K562 (cell line): ENCODE measurements around the gene UPF2. TPM values are rescaled to one million over a fixed set of nuclear protein-coding genes. Genes with fewer than 3 reads are reported as not detected.

Experiments
- FOXP4 ChIP-seq: sonication (generic); formaldehyde crosslinking; IDR thresholded peaks from 2 replicates; pipeline ENCODE4 v1.8.0; 2022; ENCODE audit warnings: mild to moderate bottlenecking, missing genetic modification reagents, borderline replicate concordance
- HNRNPUL1 ChIP-seq: fragments of 200-400 bp; formaldehyde crosslinking; IDR thresholded peaks from 2 replicates; pipeline ENCODE4 v1.6.1; 2017; ENCODE audit warnings: low read length
- NEUROD1 ChIP-seq: fragments of 150-350 bp; IDR thresholded peaks from 2 replicates; pipeline ENCODE4 v1.6.1; 2014; ENCODE audit warnings: borderline replicate concordance, low read length, low read depth; ENCODE audit not compliant: partially characterized antibody
- NFE2 ChIP-seq: IDR thresholded peaks from 2 replicates; pipeline ENCODE4 v1.6.1; 2014; ENCODE audit warnings: antibody characterized with exemption, low read depth
- PHF20 ChIP-seq: fragments of 450-650 bp; IDR thresholded peaks from 2 replicates; pipeline ENCODE4 v1.6.1; 2018; ENCODE audit not compliant: partially characterized antibody
- SREBF1 ChIP-seq: fragments of 150-350 bp; IDR thresholded peaks from 2 replicates; pipeline ENCODE4 v1.6.1; 2014; ENCODE audit warnings: antibody characterized with exemption, low read depth, low read length, borderline replicate concordance
- STAT5A ChIP-seq: IDR thresholded peaks from 2 replicates; pipeline ENCODE4 v1.6.1; 2012; ENCODE audit warnings: low read length, inconsistent platforms, borderline replicate concordance
- TAF1 ChIP-seq: IDR thresholded peaks from 2 replicates; pipeline ENCODE4 v1.6.1; 2011; ENCODE audit warnings: mild to moderate bottlenecking, low read length, moderate library complexity; ENCODE audit not compliant: insufficient read depth, control insufficient read depth, severe bottlenecking; ENCODE audit errors: extremely low read depth
- TCF7 ChIP-seq: sonication (generic); IDR thresholded peaks from 2 replicates; pipeline ENCODE4 v1.6.1; 2016; ENCODE audit warnings: antibody characterized with exemption, borderline replicate concordance
- TEAD4 ChIP-seq, 2 experiments: sonication (generic) in 1 of 2; formaldehyde crosslinking in 1 of 2; IDR thresholded peaks; 2 replicates each; pipeline versions ENCODE4 v1.6.1 to v1.8.0; 2012 to 2022; ENCODE audit warnings: borderline replicate concordance in 1 of 2, inconsistent platforms in 1 of 2, low read length in 1 of 2, mild to moderate bottlenecking in 1 of 2, missing genetic modification reagents in 1 of 2
- TOE1 ChIP-seq, 2 experiments: fragments of 450-650 bp in 1 of 2; sonication (generic) in 1 of 2; formaldehyde crosslinking in 1 of 2; IDR thresholded peaks; 2 replicates each; pipeline versions ENCODE4 v1.7.1 to v1.8.0; 2016 to 2022; ENCODE audit warnings: borderline replicate concordance in 2 of 2, mild to moderate bottlenecking in 2 of 2, antibody characterized with exemption in 1 of 2, inconsistent platforms in 1 of 2, low read depth in 1 of 2, missing genetic modification reagents in 1 of 2, moderate library complexity in 1 of 2
- ZBTB2 ChIP-seq: fragments of 450-650 bp; IDR thresholded peaks from 2 replicates; pipeline ENCODE4 v1.6.1; 2016; ENCODE audit warnings: antibody characterized with exemption
- polyA plus RNA-seq, 8 experiments: library from polyadenylated mRNA; depleted of rRNA in 4 of 8; stranded (reverse) in 5 of 8; unstranded in 3 of 8; fragments of >200 nt; fragmentation: Nextera tagmentation in 2 of 8; fragmentation: Illumina TruSeq in 1 of 8; extraction: Ambion mirVana in 2 of 8; extraction: Trizol in 1 of 8; gene quantifications; 2 replicates each; pipeline versions ENCODE4 v1.2.1 to v1.2.3, GENCODE V29; 2011 to 2014; ENCODE audit warnings: inconsistent platforms in 1 of 8, missing spikeins in 1 of 8
- total RNA-seq, 7 experiments: library from RNA; depleted of rRNA in 6 of 7; stranded (reverse); fragments of >200 nt in 6 of 7; fragmentation: Illumina TruSeq in 2 of 7; extraction: Trizol in 2 of 7; gene quantifications; 2 replicates each; pipeline versions ENCODE4 v1.2.1 to v1.2.3, GENCODE V29; 2011 to 2021; ENCODE audit warnings: low replicate concordance in 1 of 7
- TF ChIP-seq, protein P1 (sequence below): fragments of 450-650 bp; formaldehyde crosslinking; IDR thresholded peaks from 2 replicates; pipeline ENCODE4 v1.4.0; 2022; ENCODE audit warnings: mild to moderate bottlenecking, moderate library complexity
- TF ChIP-seq, protein P2 (sequence below): sonication (generic); formaldehyde crosslinking; IDR thresholded peaks from 2 replicates; pipeline ENCODE4 v1.8.0; 2022; ENCODE audit warnings: mild to moderate bottlenecking, missing genetic modification reagents
- TF ChIP-seq, protein P3 (sequence below), 2 experiments: fragments of 250-450 bp in 1 of 2; fragments of 450-650 bp in 1 of 2; sonication (Bioruptor Pico) in 1 of 2; IDR thresholded peaks; 2 replicates each; pipeline versions ENCODE4 v1.6.1 to v1.8.0; 2016 to 2021; ENCODE audit warnings: mild to moderate bottlenecking in 2 of 2, moderate library complexity in 2 of 2, missing compliant biosample characterization in 1 of 2, missing genetic modification characterization in 1 of 2

The UPF2 gene
- total and polyA plus RNA-seq, 9 of the 15 experiments (the other 6 are each of a cell fraction or from before 2014, with no cell fraction given), result 13.9 to 37.7 (median 23.7) TPM

DNA sequence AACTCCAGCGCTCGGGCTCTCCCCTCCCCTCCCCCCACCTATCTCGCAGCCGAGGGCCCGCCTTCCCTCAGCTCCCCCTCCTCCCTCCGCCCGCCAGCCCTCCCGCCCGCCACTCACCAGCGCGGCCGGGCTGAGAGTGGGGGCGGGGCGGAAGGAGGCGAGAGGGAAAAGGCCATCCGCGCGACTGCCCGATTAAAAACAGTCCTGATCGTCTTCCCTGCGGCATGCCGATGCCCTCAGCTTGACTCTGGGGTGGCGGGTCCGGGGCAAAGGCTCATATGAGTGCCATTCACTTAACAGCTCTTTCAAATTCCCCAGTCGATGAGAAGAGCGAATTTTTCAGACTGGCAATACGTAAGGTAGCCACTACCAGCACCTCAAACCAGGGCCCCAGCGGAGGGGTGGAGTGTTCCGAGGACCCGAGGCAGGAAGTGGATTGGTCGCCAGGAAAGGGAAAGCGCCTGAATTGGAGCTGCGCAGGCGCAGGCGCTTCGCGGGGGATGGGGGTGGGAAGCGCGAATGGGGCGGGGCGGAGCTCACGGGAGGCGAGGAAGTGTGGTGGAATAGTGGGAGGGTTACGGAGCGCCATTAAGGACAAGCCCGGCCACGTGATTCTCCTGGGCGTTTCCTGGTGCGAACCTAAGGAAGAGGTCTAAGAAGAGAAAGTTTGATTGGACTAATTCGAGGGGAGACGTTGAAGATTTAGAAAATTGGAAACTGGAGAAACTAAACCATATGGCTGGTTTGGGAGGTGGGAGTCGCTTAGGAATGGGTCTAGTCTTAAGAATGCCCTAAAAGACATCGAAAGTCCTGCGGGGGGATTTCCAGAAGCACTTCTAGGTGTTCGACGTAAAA, at the start of gene UPF2 (continued):
- TF ChIP-seq, protein P1, sequence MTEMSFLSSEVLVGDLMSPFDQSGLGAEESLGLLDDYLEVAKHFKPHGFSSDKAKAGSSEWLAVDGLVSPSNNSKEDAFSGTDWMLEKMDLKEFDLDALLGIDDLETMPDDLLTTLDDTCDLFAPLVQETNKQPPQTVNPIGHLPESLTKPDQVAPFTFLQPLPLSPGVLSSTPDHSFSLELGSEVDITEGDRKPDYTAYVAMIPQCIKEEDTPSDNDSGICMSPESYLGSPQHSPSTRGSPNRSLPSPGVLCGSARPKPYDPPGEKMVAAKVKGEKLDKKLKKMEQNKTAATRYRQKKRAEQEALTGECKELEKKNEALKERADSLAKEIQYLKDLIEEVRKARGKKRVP (CRISPR knock-in tag), result no peak
- no peak for TF ChIP-seq STAT5A
- no peak for TF ChIP-seq HNRNPUL1
- peak; percentile 74 for TF ChIP-seq PHF20
- TF ChIP-seq TAF1, result peak; percentile 65
- peak; percentile 99 for TF ChIP-seq NFE2
- peak; percentile 80 for TF ChIP-seq NEUROD1
- peak; percentile 95 for TF ChIP-seq ZBTB2
- 0 out of 2 replicates have a peak, but pooled peaks have one; percentile 35 for TF ChIP-seq TEAD4 (IDR thresholded peaks at IDR 0.05; ENCODE audit: low read length)
- no peak for TF ChIP-seq TEAD4 (CRISPR knock-in tag; IDR thresholded peaks at IDR 0.05; ENCODE audit: borderline replicate concordance)
- 0 out of 2 replicates have a peak, but pooled peaks have one; percentile 40 for TF ChIP-seq SREBF1
- peak; percentile 96 for TF ChIP-seq TOE1 (IDR thresholded peaks at IDR 0.05; ENCODE audit: borderline replicate concordance)
- TF ChIP-seq TOE1 (CRISPR knock-in tag; IDR thresholded peaks at IDR 0.05; ENCODE audit: borderline replicate concordance, low read depth), result no peak
- TF ChIP-seq, protein P2, sequence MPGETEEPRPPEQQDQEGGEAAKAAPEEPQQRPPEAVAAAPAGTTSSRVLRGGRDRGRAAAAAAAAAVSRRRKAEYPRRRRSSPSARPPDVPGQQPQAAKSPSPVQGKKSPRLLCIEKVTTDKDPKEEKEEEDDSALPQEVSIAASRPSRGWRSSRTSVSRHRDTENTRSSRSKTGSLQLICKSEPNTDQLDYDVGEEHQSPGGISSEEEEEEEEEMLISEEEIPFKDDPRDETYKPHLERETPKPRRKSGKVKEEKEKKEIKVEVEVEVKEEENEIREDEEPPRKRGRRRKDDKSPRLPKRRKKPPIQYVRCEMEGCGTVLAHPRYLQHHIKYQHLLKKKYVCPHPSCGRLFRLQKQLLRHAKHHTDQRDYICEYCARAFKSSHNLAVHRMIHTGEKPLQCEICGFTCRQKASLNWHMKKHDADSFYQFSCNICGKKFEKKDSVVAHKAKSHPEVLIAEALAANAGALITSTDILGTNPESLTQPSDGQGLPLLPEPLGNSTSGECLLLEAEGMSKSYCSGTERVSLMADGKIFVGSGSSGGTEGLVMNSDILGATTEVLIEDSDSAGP (CRISPR knock-in tag), result no peak
- TF ChIP-seq FOXP4 (CRISPR knock-in tag), result 0 out of 2 replicates have a peak, but pooled peaks have one; percentile 40
- TF ChIP-seq TCF7, result no peak
- TF ChIP-seq, protein P3, sequence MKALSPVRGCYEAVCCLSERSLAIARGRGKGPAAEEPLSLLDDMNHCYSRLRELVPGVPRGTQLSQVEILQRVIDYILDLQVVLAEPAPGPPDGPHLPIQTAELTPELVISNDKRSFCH (CRISPR knock-in tag; IDR thresholded peaks at IDR 0.05), result no peak
- TF ChIP-seq, protein P3 (tag; IDR thresholded peaks at IDR 0.05), result no peak
